ENCODE data around the gene SPZ1.

Gene SPZ1

GRCh38 chr5:80357671-80358070 is 37.9 kb downstream of the SPZ1 start:
- no peak for DNase-seq
- H3K27ac Mint-ChIP-seq, result no peak overlapping the region
- H3K4me1 Mint-ChIP-seq (ENCODE audit: low read depth), result no peaks in the 10 kb centered on the region
- H3K4me3 Mint-ChIP-seq, result no peak overlapping the region
- no peaks in the 10 kb centered on the region for H3K36me3 Mint-ChIP-seq (ENCODE audit: low read depth)
- no peaks in the 10 kb centered on the region for H3K27me3 Mint-ChIP-seq
- H3K9me3 Mint-ChIP-seq, result no peaks in the 10 kb centered on the region

- H3K27ac Mint-ChIP-seq, result no peak overlapping the region
- no peaks in the 10 kb centered on the region for H3K36me3 Mint-ChIP-seq (ENCODE audit: low read depth)
- no peaks in the 10 kb centered on the region for H3K4me1 Mint-ChIP-seq (ENCODE audit: low read depth)
Measured at GRCh38 chr5:80360914-80361444, 41.2 kb downstream of the SPZ1 start.

DNA sequence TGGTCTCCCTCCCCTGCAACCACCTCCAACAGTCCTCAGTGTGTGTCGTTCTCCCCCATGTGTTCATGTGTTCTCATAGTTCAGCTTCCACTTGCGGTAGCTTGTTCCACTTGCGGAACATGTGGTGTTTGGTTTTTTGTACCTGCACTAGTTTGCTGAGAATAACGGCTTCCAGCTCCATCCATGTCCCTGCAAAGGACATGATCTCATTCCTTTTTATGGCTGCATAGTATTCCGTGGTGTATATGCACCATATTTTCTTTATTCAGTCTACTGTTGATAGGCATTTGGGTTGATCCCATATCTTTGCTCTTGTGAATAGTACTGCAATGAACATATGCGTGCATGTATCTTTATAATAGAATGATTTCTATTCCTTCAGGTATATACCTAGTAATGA is 45.1 kb downstream of the SPZ1 start:
- Mint-ChIP-seq H3K27ac (no peak overlapping the region), H3K4me1 (ENCODE audit: low read depth) (no peaks in the 10 kb centered on the region), H3K4me3 (no peak overlapping the region), H3K36me3 (ENCODE audit: low read depth) (no peaks in the 10 kb centered on the region), H3K27me3 (peaks cover 3% of the 10 kb centered on the region), H3K9me3 (no peaks in the 10 kb centered on the region)
- no peak for DNase-seq

More at GRCh38 chr5:80360914-80361444, 41.2 kb downstream of the SPZ1 start:
- H3K27me3 Mint-ChIP-seq, result peaks cover 3% of the 10 kb centered on the region
- H3K9me3 Mint-ChIP-seq, result no peaks in the 10 kb centered on the region
- DNase-seq, result no peak
- H3K4me3 Mint-ChIP-seq, result no peak overlapping the region

DNA sequence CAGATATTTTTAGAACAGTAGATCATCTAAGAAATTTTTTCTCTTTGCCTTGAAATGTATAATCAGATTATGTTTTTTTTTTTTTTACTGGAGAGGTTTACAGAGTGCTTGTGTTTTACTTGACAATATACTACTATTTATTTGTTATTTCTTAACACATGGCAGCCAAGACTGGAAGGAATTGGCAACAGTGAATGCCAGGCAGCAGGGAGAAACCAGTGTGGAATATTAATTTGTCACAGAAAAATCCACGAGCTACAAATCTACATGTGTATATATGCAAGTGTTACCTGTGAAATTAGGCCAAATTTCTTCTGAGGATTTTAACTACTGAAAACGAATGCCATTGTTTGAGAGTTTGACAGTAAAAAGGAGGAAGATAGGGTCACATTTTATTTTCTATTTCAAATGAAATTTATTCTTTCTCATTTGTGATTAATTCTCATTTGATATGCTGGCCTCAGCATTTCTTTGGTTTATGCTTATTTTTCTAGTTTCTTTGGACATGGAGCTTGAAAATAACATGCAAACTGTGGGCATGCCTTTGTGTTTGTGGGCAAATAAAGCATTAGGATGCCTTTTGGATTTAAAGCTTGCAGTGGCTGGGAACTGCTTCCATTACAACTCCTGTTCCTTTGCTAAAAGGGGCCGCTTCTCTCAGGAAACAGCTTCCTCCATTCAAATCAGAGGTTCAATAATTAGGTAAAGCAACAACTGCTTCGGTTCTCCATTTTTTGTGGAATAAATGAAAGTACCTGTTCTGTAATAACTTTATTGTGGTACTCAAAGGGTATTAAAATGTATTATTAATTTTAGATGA is 49.1 kb downstream of the SPZ1 start:
- no peak overlapping the region for H3K27ac Mint-ChIP-seq
- no peak overlapping the region for H3K4me3 Mint-ChIP-seq
- no peaks in the 10 kb centered on the region for H3K36me3 Mint-ChIP-seq (ENCODE audit: low read depth)
- no peaks in the 10 kb centered on the region for H3K9me3 Mint-ChIP-seq
- no peaks in the 10 kb centered on the region for H3K4me1 Mint-ChIP-seq (ENCODE audit: low read depth)
- DNase-seq, result no peak
- peaks cover 7% of the 10 kb centered on the region for H3K27me3 Mint-ChIP-seq

DNA sequence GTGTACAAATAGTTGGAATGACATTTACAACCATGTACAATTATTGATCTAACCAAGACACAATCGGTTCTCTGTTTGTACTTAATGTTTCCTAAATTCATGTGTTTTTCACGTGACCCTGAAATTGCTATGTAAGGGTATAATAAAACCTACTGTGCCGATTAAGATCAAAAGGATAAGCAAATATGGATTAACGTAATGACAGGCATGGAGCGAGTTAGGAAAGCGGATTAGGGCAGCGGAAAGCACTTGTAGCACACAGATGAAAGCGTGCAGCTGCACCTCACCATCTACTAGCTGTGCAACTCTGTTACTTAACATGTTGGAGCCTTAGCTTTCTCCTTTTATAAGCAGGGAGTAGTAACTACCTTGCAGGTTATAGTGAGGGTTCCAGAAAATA is 49.7 kb downstream of the SPZ1 start:
- Mint-ChIP-seq H3K27me3 (peaks cover 8% of the 10 kb centered on the region), H3K27ac (no peak overlapping the region), H3K4me1 (ENCODE audit: low read depth) (no peaks in the 10 kb centered on the region), H3K9me3 (no peaks in the 10 kb centered on the region), H3K4me3 (no peak overlapping the region), H3K36me3 (ENCODE audit: low read depth) (no peaks in the 10 kb centered on the region)
- DNase-seq, result no peak

DNA sequence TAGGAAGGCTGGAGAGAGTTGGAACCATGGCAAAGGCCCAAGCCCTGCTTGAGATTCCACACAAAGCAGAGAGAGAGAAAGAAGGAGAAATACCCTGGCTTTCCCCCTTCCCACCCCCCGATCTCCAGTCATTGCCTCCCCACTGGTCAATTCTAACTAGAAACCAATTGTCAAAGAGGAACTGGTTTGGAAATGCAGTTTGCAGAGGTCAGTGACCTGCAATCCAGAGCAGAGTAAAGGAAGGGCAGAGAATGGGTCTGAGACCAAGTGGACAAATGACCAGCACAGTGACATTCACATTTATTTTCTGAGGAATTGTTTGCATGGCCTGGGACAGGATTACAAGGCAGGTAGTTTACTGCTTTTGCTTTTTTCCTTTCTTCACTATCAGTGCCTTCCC is 50.6 kb downstream of the SPZ1 start:
- Mint-ChIP-seq H3K36me3 (ENCODE audit: low read depth) (no peaks in the 10 kb centered on the region), H3K27ac (no peak overlapping the region), H3K4me3 (no peak overlapping the region), H3K27me3 (peaks cover 6% of the 10 kb centered on the region), H3K4me1 (ENCODE audit: low read depth) (no peaks in the 10 kb centered on the region), H3K9me3 (no peaks in the 10 kb centered on the region)
- no peak for DNase-seq

Measured in activated T-cell treated with anti-CD3 and anti-CD28 coated beads, Interleukin-2, amount 50 U/mL, for 24 hours (primary cell).